Activated effector memory CD4-positive, alpha-beta T cell treated with anti-CD3 and anti-CD28 coated beads, Interleukin-2, amount 50 U/mL, for 16 hours (primary cell): ENCODE measurements around the gene PAX5.

Experiments
- DNase-seq: peaks from one replicate; pipeline ENCODE4 v3.0.0-alpha.2; 2020

PAX5 gene

DNA sequence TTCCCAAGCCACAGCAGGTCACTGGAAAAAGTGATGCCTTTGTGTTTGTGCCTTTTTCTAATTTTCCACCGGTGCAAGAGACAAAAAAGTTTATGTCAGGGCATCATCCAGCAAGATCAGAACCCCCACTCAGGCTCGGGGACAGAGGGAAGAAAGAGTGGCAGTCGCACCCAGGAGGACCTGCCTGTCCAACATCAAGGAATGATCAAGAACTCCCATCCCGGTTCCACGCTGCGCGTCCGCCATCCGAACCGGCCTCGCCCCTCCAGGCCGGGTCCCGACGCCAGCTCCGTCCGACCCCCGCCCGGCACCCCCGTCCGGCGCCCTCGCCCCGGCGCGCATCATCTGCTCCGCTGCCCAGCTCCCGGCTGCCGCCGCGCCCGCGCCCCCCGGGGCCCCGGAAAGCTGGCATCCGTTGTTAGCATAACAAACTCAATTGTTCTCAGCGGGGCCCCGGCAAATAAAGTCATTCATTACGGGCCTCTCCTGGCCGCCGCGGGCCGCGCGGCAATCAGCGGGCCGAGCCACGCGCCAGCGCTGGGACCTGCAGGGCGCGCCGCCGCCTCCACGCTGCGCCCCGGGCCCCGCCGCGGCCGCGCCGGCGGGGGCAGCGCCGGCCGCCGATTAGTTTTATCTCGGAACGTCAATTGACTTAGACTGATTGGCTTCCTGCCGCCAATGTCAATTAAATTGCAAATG is 48.1 kb downstream of the PAX5 start:
- peak; percentile 50 for DNase-seq

DNA sequence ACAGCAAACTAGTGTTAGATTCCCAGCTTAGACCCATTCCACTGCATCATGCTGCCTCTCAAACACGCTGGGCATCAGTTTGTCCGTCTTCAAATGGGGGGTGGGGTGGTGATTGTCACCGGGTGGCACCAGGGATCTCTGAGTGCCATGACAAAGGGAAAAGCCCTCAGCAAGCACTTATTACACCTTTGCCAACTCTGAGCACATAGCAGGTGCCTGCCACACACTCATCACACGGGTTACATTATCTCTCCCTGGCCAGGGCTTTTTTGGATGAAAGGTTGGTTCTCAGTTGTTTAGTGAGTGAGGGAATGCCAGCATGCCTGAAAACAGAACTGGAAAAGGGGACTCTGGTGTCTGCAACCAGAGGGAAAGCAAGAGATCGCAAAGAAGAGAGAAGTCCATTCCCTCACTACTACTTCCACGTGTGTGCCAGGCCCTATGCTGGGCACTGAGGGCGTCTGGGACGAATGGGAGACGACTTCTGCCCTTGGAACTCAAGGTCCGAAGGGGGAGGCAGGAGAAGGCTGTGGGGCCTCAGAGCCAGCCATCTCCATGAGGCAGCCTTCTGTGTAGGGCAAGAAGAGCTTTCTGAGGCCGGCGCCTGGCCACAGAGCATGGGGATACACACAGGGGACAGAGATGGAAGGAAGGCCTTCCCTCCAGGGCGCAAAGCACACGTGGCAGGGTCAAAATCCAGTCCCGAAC is 48.9 kb downstream of the PAX5 start:
- peak; percentile 19 for DNase-seq

DNA sequence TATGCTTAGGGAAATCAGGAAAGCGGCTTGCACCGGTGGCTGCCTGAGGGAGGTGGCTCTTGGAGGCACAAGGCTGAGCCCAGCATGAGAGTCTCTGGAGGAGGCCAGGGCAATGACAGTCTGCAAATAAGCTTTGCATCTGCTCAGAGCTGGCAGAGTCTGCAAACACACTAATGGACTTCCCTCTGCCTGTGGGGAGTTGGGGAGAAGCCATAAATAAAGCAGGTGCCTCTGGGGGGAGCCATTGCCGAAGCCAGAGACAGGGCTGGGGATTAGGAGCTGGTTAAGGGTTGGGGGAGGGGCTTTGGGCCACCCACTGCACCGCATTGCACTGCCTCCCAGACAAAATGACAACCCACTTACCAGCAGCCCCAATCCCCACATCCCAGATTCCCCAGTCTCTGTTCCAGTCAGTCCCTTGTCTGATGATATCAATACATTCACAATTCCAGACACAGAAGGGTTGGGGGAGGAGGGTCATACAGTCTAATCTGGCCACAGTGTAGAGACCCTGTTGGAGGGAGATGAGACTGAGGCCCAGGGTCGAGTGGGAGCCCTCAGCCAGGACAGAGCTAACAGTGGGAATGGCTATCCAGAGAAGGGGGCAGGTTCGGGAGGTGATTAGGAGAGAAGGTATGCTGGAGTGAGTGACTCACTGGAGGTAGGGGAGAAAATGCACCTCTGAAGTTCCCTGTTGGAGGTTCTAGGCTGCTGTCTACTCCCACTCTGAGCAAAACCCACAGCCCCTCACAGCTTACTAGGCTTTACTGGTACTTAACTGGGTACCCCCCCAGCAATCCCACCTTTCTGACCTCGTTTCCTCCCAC is 53.7 kb downstream of the PAX5 start:
- DNase-seq = no peak

DNA sequence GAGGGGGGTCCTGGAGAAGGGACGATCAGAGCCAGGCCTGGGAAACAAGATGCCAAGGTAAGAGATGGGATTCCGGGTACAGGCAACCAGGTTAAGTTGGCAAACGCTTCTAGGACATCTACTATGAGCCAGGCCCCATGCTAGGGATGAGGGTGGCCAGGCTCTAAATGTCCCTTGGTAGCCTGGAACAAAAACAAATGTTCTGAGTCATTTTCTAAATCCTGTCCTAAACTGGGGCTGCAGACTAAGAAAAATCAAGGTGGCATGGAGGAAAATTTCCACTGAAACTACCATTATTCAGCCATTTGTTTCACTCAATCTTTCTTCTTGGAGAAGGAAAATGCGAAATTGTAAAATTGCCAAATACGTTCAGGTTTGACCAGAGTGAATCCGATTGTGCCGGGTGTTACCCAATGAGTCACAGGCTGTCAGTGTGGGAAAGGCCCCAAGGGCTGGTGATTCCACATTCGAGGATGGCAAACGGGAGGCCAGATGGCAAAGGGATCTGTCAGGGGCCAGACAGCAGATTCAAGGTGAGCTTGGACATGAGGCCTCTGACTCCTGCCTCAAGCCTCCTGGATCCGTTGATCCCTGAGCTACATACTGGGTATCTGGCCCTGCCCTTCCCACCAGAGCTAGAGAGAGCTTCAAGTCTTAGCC is 57.6 kb downstream of the PAX5 start:
- DNase-seq = no peak

DNA sequence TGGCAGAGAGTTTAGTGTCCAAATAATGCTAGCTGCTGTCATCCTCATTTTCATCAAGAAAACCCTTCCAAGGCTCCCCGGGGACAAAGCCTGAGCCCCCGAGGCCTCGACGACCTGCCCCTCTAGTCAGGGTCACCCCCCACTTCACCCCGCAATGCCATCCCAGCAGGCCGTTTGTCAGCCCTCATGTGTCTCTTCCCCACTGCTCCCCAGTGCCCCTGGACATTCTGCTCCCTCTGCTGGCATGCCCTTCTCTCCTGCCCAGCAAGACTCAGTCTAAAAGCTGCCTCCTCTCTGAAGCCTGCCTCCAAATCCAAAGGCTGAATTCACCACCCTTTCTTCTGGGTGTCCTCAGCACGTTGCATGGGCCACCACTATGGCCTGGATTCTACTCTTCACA is 59.3 kb downstream of the PAX5 start:
- no peak for DNase-seq

DNA sequence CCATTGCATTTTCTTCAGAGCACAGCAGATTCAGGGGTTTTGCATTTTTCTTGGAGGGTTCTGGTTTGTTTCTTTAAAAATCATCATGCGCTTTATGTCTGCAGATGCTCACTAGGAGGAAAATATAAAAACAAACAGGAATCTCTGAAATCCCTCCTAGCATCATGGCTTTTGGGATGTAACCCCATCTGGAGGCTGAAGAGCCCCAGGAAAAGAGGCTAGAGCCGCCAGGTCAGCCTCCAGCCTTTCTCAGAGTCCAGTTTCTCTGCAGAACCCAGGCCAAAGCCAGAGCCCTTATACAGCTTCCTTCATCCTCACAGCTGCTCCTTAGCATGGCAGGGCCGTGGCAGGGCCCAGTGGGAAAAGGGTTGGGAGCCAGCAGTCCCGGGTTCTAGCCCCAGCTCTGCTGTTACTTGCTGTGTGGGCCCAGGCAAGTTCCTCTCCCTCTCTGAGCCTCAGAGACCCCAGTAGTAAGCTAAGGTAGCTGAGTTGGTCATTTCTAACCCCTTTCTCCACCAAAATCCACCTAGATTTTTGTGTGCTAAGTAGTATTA is 62.1 kb downstream of the PAX5 start:
- no peak for DNase-seq

DNA sequence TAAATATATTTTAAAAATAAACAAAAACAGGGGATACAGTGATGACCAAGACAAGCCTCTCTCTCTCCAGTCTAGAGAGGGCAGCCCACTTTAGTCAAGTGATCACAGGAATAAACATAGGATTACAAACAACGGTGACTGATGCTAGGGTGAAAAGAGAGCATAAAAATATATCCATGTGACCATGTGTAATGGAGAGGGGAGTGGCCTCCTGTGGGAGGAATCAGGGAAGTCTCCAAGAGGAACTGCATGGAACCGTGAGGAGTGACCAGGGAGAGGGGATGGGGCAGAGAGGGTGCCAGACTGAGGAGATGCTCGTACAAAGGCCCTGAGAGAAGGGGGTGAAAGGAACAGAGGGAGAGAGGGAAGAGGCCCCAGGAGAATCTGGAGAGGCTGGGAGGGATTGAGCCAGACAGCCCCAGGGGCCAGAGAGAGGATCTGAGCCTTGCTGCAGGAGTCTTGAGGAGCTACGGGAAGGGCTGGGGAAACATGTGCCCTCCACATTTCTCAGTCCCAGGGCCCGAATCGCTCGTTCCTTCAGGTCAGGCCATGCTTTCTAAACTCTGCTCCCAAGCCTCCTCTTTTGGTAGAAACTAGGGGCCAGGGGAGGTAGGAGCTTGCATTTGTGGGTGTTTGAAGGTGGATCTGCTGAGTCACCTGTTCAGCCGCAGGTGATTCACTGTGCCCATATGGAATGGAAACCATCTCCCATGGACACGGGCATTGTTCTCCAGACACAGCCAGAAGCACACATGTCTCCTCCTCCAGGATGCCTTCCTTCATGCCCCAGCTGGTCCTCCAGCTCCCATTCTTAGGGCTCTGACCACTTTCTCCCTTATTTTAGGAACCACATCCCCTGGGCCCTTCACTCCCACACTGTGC is 63.8 kb downstream of the PAX5 start:
- DNase-seq = peak; percentile 28

DNA sequence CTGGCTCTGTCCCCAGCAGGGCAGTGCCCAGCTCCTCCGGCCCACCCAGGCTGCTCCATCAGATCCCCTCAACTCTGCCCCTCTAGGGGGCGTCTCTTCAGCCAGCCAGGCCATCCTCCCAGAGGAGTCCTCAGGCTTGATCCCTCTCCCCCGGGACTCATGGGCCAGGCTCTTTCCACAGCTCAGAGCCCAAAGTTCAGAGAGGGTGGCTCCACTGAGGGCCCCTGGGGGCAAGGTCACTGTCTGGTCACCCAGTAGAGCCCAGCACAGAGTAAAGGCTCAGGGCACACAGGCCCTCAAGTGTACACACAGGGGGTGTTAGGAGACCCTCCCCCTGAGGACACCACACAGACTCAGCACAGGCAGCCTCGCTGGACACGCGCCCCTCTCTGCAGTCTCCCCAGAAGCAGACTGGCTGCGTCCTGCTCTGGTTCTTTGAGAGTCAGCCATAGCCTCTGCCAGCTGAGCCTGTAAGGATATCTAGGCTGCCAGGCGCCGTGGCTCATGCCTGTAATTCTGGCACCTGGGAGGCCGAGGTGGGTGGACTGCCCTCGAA is 64.8 kb downstream of the PAX5 start:
- DNase-seq = peak; percentile 56

DNA sequence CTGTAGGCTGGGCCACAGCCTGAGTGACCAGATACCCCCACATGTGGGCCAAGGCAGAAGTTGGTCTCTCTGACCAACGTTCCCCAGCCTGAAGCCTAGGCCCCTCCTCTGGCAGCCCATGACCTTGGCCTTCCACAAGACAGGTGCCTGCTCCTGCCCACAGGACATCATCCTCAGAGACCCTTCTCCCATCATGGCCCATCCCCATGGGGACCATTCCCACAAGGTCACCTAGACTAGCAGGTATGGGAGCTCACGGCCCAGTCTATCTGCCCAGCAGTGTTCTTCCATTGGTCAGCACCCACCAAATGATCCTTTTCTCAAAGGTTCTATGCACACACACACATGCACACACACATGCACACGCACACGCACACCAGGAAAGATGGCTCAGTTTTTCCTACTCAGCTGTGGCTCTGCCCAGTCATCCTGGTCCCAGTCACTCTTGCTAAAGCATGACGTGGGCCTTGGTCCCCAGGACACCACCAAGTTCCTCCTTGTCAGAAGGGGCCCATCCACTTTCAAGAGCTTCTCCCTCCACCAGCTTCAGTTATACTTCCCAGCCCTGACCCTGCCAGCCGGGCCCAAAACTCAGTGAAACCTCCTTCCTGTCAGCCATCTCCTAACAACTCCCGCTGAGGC is 65.4 kb downstream of the PAX5 start:
- peak; percentile 28 for DNase-seq

DNA sequence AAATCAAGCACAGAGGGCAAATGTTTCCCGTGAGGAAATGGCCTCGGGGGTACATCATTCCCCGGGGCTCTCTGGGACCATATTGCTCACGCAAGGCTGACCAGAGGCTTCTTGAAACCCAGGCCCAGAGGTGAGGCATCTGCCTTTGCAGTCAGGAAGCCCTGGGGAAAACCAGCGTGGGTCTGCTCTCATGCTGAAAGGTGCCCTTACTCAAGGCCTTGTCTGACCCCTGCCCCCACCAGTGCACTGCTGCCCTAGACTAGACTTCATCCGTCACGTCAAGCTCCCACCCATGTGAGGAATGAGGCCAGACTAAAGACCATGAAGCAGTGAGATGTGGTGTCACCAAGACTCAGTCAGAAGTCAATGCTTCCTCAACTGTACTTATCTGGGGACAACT is 66.1 kb downstream of the PAX5 start:
- DNase-seq = peak; percentile 55

DNA sequence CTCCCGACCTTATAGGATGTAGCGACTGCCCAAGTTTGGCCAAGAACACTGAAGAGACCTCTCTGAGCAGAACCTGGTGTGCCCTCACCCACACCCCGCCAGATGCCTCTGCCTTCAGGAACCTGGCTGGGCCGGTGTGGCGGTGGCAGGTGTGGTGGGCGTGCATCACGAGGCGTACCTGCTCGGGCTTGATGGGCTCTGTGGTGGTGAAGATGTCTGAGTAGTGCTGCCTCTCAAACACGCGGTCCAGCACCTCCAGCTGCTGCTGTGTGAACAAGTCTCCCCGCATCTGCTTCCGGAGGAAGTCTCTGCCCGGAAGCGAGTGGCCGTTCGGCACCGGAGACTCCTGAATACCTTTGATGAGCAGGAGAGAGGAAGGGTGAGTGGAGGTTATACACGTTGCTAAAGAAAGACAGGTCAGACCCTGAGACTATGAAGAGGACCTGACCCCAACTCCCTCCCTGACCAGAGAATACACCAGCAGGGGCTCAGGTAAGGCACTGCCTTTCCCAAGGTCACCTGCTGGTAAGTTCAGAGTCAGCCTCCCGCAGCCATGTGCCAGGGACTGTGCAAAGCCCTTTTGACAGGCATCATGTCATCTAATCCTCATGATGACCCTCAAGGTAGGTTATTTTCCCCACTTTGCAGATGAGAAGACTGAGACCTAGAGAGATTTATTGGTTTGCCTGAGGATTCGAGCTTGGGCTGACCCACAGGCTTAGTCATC is 67.5 kb downstream of the PAX5 start:
- peak; percentile 59 for DNase-seq

DNA sequence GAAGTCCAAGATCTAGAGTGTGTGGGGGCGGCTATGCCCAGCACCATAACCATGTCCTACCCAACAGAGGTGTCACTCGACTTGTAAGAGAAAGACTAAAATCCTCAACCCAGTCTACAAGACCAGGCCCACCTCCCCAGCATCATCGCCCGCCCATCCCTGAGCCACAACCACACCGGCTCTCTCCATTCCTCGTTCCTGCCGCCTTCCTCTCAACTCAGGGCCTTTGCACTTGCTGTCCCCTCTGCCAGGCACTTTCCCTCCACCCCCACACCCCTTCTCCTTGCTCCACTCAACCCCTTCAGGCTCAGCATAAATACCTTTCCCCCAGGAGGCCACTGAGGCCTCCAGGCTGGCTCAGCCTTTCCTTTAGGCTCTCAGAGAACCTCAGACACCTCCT is 69.3 kb downstream of the PAX5 start:
- peak; percentile 42 for DNase-seq

DNA sequence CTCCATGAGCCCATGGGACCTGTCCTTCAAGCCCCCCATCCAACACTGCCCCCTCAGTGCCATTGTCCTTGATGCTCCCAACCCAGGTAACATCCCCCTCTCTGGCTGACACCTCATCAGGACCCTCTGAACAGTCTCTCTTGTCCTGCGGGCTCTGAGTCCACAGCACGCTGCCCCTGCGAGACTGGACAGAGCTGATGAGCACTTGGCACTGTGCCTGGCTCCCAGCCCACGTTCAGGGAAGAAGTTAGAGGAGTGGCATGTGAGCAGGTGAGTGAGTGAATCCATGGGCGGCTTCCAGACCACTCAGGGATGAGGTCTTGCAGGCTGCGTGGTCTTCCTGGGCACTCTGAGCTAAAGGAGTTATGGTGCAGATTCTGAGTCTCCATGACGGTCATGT is 70.7 kb downstream of the PAX5 start:
- DNase-seq = no peak

DNA sequence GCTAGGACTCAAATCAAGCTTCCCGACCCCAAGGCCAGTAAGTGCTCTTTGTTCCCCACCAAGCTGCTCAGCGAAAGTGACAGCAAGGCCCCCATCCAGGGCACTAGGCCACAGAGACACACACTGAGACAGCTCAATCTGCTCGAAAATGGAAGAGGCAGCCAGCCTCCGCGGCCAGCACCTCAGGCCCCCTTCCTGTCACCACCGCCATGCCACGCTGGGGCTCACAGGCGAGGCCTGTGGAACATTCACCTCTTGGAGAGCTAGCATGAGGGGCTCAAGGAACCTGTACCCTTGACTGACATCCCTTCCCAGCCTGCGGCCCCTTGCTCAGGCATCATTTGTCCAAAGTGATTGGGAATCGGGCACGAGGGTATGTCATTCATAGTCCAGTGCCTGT is 71.4 kb downstream of the PAX5 start:
- peak; percentile 49 for DNase-seq

DNA sequence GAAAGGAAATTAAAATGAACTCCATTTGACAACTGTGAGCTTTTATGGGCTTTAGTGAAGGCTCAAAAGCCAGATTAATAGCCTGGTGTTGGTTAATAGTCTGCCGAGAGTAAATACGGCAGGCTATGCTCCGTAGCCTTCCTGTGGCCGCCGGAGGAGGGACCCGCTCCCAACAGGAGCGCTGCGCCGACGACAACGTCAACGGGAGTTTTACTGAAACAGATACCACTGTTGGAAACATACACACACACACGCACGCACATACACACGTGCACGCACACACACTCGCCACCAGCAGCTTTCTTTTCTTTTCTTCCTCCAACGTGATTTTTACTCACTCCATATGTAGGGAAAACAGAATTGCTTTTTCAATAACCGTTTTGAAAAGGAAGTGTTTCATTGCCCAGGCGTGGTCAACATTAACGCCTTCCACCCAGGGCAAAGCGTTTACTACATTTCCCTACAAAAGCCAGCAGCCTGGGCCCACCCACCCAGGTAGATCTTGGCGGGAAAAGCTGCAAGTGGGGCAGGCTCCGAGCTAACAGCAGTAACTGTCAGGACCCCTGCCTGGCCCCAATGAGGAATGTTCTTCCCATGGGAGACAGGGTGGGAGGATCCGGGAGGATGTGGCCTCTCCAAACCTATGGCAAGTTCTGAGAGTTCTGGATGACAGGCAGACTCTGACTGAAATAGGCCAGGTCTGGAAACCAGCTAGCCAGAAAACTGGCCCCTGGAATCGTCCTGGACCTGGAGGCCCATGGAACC is 72.3 kb downstream of the PAX5 start:
- DNase-seq = peak; percentile 43

DNA sequence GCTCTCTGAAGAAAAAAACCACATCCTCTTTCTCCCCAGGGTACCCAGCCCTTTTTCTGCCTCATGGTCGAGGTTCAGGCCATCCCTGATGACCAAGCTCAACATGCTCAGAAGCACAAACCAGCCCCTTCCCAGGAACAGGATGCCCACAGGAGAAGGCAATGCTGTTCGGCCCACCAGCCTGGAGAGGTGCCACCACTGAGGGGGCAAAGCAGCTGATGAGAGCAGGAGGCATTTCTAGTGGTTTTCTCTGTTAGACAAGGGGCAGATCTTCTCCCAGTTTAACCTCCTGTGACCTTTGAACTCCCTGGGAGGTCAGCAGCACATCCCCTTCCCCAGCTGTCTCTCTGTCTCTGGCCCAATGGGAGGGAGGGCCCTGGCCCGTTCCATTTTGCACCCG is 73.0 kb downstream of the PAX5 start:
- DNase-seq = no peak

DNA sequence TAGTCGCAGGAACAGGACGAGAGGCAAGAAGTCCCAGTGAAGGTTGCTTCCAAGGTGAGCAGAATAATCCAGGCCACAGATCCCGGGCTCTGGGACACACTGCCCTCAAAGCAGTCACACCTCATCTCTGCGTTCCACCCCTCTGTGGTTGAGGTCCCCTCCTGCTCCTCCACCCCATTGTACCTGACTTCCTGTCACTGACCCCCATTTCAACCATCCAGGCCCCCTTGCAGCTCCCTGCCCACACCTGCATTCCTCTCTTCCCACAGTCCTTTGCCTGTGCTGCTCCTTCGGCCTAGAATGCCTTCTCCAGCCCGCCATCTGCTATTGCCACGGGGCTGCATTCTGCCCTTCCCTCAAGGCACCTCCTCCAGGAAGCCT is 73.5 kb downstream of the PAX5 start:
- peak; percentile 25 for DNase-seq

DNA sequence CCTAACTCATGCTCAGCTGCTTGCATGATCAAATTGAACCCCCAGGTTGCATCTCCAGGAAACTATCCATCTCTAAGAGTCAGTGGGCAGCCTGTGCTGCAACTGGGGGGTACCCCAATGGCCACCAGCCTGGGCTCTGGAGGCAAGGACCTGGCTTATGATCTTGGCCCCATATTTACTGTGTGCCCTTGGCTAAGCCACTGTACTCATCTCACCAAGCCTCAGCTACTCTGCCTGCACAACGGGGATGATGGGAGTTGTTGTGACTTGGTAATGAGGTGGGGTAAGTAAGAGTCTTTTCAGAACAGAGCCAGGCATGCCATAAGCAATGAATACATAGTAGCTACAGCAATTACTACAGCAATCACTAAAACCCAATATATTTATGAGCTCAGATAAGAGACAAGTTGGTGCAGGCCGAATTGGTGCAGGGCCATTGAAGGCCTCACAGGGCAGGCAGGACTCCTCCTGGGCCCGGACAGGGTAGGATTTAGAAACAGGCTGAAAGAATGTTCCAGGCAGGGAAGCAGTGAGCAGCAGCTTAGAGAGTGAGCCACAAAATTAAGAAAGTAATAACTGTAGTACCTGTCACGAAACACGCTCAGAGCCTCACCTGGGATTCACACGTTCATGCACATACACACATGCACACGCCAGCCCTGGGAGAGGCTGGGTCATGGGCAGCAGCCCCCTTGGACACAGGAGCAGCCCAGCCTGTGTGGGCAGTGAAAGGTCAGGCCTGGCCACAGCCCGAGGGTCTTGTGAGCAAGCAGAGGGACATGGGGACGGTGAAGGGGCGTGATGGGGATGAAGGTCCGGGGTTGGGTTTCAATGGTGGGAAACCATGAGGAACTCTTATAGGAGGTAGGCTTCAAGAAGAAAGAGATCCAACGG is 74.1 kb downstream of the PAX5 start:
- DNase-seq = peak; percentile 50

DNA sequence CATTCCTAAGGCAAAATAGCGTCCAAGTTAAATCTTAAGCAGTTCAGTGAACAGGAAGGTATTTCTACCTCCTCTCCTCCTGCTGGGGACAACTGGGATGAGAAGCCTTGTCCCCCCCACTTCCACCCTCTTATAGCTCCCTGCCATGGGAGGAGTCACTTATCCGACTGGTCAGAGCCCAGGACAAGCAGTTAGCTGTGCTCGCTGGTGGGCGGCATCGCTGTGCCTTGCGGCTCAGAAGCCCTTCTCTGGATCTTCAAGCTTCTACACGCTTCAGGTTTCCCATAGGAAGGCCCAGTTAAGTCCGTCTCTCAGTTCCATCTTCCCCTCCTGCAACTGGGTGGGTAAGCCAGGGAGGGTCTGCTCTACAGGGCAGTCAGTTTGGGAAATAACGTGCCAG is 77.2 kb downstream of the PAX5 start:
- peak; percentile 5 for DNase-seq
